ENCODE measurements around the gene CUL2.
A peak's percentile ranks its signal among the peaks of the same experiment; 100 is the strongest.

Gene CUL2

GRCh38 chr10:35074266-35074665 is 15.9 kb downstream of the CUL2 start:
- H3K36me3 ChIP-seq (ENCODE audit: low read depth) = peaks cover 34% of the 10 kb centered on the region
- TF ChIP-seq, protein P1, sequence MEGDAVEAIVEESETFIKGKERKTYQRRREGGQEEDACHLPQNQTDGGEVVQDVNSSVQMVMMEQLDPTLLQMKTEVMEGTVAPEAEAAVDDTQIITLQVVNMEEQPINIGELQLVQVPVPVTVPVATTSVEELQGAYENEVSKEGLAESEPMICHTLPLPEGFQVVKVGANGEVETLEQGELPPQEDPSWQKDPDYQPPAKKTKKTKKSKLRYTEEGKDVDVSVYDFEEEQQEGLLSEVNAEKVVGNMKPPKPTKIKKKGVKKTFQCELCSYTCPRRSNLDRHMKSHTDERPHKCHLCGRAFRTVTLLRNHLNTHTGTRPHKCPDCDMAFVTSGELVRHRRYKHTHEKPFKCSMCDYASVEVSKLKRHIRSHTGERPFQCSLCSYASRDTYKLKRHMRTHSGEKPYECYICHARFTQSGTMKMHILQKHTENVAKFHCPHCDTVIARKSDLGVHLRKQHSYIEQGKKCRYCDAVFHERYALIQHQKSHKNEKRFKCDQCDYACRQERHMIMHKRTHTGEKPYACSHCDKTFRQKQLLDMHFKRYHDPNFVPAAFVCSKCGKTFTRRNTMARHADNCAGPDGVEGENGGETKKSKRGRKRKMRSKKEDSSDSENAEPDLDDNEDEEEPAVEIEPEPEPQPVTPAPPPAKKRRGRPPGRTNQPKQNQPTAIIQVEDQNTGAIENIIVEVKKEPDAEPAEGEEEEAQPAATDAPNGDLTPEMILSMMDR (IDR thresholded peaks at IDR 0.05; ENCODE audit: poor library complexity, severe bottlenecking) = no peak
- H3K4me3 ChIP-seq (ENCODE audit: severe bottlenecking) = no peak overlapping the region
- no peaks in the 10 kb centered on the region for H3K27me3 ChIP-seq (ENCODE audit: insufficient read depth, poor library complexity, severe bottlenecking)
- no peak overlapping the region for H3K27ac ChIP-seq (ENCODE audit: poor library complexity, severe bottlenecking)
- no peak for DNase-seq (ENCODE audit: low spot score)
- H3K9me3 ChIP-seq (ENCODE audit: severe bottlenecking) = no peaks in the 10 kb centered on the region
- no peak for ATAC-seq (ENCODE audit: low read depth)
- H3K4me1 ChIP-seq (ENCODE audit: insufficient read depth, poor library complexity, severe bottlenecking) = no peaks in the 10 kb centered on the region

- no peak overlapping the region for H3K27ac ChIP-seq (ENCODE audit: poor library complexity, severe bottlenecking)
- no peak for DNase-seq (ENCODE audit: low spot score)
- TF ChIP-seq, protein P1 (IDR thresholded peaks at IDR 0.05; ENCODE audit: poor library complexity, severe bottlenecking) = no peak
- no peaks in the 10 kb centered on the region for H3K27me3 ChIP-seq (ENCODE audit: insufficient read depth, poor library complexity, severe bottlenecking)
- H3K4me3 ChIP-seq (ENCODE audit: severe bottlenecking) = no peak overlapping the region
- ATAC-seq (ENCODE audit: low read depth) = no peak
- H3K36me3 ChIP-seq (ENCODE audit: low read depth) = peaks cover 31% of the 10 kb centered on the region
- H3K4me1 ChIP-seq (ENCODE audit: insufficient read depth, poor library complexity, severe bottlenecking) = no peaks in the 10 kb centered on the region
- no peaks in the 10 kb centered on the region for H3K9me3 ChIP-seq (ENCODE audit: severe bottlenecking)
Measured at GRCh38 chr10:35070521-35070920, 19.6 kb downstream of the CUL2 start.

GRCh38 chr10:35063837-35064454 is 26.2 kb downstream of the CUL2 start:
- Histone ChIP-seq H3K4me3 (ENCODE audit: severe bottlenecking) (no peak overlapping the region), H3K36me3 (ENCODE audit: low read depth) (peaks cover 67% of the 10 kb centered on the region), H3K27ac (ENCODE audit: poor library complexity, severe bottlenecking) (no peak overlapping the region), H3K27me3 (ENCODE audit: insufficient read depth, poor library complexity, severe bottlenecking) (no peaks in the 10 kb centered on the region), H3K9me3 (ENCODE audit: severe bottlenecking) (no peaks in the 10 kb centered on the region), H3K4me1 (ENCODE audit: insufficient read depth, poor library complexity, severe bottlenecking) (peaks cover 3% of the 10 kb centered on the region)
- TF ChIP-seq, protein P1 (IDR thresholded peaks at IDR 0.05; ENCODE audit: poor library complexity, severe bottlenecking) = no peak
- DNase-seq (ENCODE audit: low spot score) (no peak), ATAC-seq (ENCODE audit: low read depth) (no peak)

DNA sequence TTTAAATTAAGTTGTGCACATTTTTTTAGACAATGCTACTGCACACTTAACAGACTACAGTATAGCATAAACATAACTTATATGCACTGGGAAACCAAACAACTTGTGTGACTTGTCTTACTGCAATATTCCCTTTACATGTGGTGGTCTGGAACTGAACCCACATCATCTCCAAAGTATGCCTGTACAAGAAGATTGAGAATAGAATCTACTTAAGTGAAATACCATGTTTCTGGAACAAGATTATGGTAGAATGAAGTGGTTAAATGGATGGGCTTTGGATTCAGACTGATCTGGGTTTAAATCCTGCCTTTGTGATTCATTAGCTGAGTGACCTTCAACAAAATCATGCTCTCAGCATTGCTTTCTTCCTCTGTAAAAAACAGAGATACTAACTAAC is 30.7 kb downstream of the CUL2 start:
- Histone ChIP-seq H3K27ac (ENCODE audit: poor library complexity, severe bottlenecking) (peak overlapping the region; percentile 87), H3K4me3 (ENCODE audit: severe bottlenecking) (no peak overlapping the region), H3K4me1 (ENCODE audit: insufficient read depth, poor library complexity, severe bottlenecking) (peaks cover 25% of the 10 kb centered on the region), H3K36me3 (ENCODE audit: low read depth) (peaks cover 68% of the 10 kb centered on the region), H3K27me3 (ENCODE audit: insufficient read depth, poor library complexity, severe bottlenecking) (no peaks in the 10 kb centered on the region), H3K9me3 (ENCODE audit: severe bottlenecking) (no peaks in the 10 kb centered on the region)
- TF ChIP-seq, protein P1 (IDR thresholded peaks at IDR 0.05; ENCODE audit: poor library complexity, severe bottlenecking) = no peak
- DNase-seq (ENCODE audit: low spot score) (no peak), ATAC-seq (ENCODE audit: low read depth) (no peak)

GRCh38 chr10:35058686-35059085 is 31.5 kb downstream of the CUL2 start:
- no peak for DNase-seq (ENCODE audit: low spot score)
- Histone ChIP-seq H3K4me1 (ENCODE audit: insufficient read depth, poor library complexity, severe bottlenecking) (peaks cover 25% of the 10 kb centered on the region), H3K36me3 (ENCODE audit: low read depth) (peaks cover 68% of the 10 kb centered on the region), H3K9me3 (ENCODE audit: severe bottlenecking) (no peaks in the 10 kb centered on the region), H3K4me3 (ENCODE audit: severe bottlenecking) (no peak overlapping the region), H3K27ac (ENCODE audit: poor library complexity, severe bottlenecking) (peak overlapping the region; percentile 87), H3K27me3 (ENCODE audit: insufficient read depth, poor library complexity, severe bottlenecking) (no peaks in the 10 kb centered on the region)
- TF ChIP-seq, protein P1 (IDR thresholded peaks at IDR 0.05; ENCODE audit: poor library complexity, severe bottlenecking) = no peak
- 0 out of 3 replicates have a peak, but pooled peaks have one; percentile 11 for ATAC-seq (ENCODE audit: low read depth)
